HEK293 (cell line): Measurements from ENCODE around the gene DSG3.

Experiments used
- ATF2 ChIP-seq: fragments of 450-650 bp; formaldehyde crosslinking; IDR thresholded peaks from 2 replicates; pipeline ENCODE4 v1.5.1; 2016; ENCODE audit warnings: missing biosample characterization, missing genetic modification characterization, low read depth
- CTCF ChIP-seq: fragments of 450-650 bp; formaldehyde crosslinking; IDR thresholded peaks from 2 replicates; pipeline ENCODE4 v1.5.1; 2016; ENCODE audit warnings: missing biosample characterization, missing genetic modification characterization
- HIC1 ChIP-seq: fragments of 450-650 bp; formaldehyde crosslinking; IDR thresholded peaks from 2 replicates; pipeline ENCODE4 v1.5.1; 2016; ENCODE audit warnings: missing biosample characterization, missing genetic modification characterization
- PRDM1 ChIP-seq: fragments of 450-650 bp; formaldehyde crosslinking; IDR thresholded peaks from 2 replicates; pipeline ENCODE4; 2016; ENCODE audit warnings: missing biosample characterization, missing genetic modification characterization
- REST ChIP-seq: fragments of 450-650 bp; formaldehyde crosslinking; IDR thresholded peaks from 2 replicates; pipeline ENCODE4 v1.5.1; 2016; ENCODE audit warnings: missing biosample characterization, missing genetic modification characterization
- ZNF530 ChIP-seq: fragments of 450-650 bp; formaldehyde crosslinking; IDR thresholded peaks from 2 replicates; pipeline ENCODE4 v1.5.1; 2016; ENCODE audit warnings: low read depth, missing biosample characterization, missing genetic modification characterization
- ZSCAN18 ChIP-seq: fragments of 450-650 bp; formaldehyde crosslinking; IDR thresholded peaks from 2 replicates; pipeline ENCODE4 v1.5.1; 2016; ENCODE audit warnings: missing biosample characterization, missing genetic modification characterization

GRCh38 chr18:31446854-31447253 lies 687 bp upstream of the DSG3 start:
- TF ChIP-seq ATF2 (tag by site-specific recombination) (no peak), CTCF (tag by site-specific recombination) (no peak), ZSCAN18 (tag by site-specific recombination) (no peak), HIC1 (no peak), PRDM1 (tag by site-specific recombination) (no peak), ZNF530 (tag by site-specific recombination) (no peak), REST (tag by site-specific recombination) (no peak)
